HG03354 (cell line): ENCODE data around the gene LTBP3.

ENCODE experiments used
- ATAC-seq: cut with Tn5 transposase; IDR thresholded peaks from one replicate; pipeline ENCODE4 v1.9.1; 2021; ENCODE audit warnings: mild to moderate bottlenecking; ENCODE audit not compliant: unreplicated experiment, poor library complexity, severe bottlenecking

Gene LTBP3

DNA sequence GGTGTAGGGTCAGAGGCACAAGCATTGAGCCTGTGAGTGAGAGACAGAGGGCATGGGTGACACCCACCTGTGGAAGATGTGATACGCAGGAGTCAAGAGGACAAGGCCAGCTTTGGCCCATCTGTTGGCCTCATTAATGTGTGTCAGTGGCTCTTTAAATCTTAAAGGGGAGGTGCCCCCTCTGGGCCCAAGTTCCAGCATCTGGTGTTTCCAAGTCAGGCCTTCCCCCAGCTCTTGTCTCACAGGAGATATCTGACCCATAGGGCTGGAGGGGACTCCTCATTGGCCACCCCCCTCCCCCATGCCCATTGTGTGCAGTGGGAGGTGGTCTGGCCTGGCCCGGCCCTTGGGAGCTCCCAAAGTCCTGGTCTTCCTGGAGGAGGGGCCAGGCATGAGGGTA is 28.5 kb upstream of the LTBP3 start:
- no peak for ATAC-seq

DNA sequence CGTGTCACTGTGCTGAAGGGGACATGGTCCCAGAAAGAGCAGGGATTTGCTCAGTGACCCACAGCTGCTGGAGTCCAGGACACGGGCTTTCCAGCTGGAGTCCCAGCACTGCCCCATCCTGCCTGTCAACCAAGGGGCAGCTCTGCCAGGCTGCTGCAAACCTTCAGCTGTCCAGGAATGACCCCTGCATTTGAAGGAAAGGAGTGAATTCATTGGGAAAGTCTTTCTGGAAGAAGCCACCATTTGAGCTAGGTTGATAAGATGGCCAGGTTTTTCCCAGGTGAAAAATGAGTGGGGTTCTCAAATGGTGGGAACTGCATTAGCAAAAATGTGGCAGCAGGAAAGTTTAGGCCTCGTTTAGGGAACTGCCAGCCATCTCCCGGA is 28.1 kb upstream of the LTBP3 start:
- ATAC-seq: no peak

DNA sequence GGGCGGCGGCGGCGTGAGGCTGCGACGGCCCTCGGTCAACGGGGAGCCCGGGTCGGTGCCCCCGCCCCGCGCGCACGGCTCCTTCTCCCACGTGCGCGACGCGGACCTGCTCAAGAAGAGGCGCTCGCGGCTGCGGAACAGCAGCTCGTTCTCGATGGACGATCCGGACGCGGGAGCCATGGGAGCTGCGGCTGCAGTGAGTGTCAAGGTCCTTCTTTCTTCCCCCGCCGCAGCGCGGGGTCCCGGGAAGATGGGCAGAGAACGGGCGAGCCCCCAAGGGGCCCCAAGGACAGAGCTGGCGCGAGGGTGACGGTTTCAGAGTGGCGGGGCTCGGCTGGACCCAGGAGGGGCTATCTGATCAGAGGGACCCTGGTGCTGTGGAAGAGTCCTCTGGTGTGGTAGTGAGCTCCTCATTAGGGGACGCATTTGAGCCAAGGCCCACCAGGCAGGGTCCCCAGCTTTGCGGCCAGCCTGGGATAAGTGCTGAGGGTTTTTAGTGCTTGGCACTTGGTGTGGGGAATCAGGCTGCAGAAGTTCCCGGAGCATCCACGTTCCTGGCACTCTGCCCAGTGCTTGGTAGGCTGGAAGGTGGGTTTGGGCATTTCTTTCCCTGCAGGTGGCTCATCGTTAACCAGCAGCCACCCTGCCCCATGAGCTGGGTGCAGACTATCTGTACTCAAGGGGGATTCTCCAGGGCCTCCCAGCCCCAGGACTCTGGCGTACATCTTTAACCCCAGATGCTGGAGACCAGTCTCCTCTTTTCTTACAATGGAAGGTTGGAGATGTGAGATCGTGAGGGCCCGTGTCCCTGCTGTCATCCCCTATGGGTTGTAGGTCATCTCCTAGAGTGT is 27.5 kb upstream of the LTBP3 start:
- ATAC-seq: no peak

DNA sequence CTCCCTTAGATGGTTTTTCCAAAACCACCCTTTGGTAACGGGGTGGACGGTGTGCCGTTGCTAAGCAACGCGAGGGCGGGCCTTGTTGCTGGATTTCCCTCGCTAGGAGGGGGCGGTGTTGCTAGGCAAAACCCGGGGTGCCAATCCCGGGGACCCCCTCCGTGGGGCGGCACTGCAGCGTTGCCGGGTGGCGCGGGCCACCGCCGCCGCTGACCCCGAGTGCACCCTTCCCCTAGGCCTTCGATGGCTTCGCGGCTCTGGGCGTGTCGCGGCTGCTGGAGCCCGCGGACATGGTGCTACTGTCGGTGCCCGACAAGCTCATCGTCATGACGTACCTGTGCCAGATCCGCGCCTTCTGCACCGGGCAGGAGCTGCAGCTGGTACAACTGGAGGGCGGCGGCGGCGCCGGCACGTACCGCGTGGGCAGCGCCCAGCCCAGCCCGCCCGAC is 26.6 kb upstream of the LTBP3 start:
- ATAC-seq: no peak

DNA sequence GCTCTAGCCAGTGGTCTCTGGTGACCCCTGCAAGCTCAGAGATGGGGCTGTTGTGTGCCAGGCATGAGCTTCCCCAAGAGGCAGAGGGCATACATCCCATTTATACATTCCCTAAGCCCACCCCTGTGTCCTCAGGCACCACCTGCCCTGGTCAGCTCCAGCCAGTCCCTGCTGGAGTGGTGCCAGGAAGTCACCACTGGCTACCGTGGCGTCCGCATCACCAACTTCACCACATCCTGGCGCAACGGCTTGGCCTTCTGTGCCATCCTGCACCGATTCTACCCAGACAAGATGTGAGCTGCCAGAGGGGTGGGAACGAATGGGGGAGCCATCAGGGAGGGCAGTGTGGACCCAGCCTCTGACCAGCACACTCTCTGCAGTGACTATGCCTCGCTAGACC is 25.9 kb upstream of the LTBP3 start:
- no peak for ATAC-seq

DNA sequence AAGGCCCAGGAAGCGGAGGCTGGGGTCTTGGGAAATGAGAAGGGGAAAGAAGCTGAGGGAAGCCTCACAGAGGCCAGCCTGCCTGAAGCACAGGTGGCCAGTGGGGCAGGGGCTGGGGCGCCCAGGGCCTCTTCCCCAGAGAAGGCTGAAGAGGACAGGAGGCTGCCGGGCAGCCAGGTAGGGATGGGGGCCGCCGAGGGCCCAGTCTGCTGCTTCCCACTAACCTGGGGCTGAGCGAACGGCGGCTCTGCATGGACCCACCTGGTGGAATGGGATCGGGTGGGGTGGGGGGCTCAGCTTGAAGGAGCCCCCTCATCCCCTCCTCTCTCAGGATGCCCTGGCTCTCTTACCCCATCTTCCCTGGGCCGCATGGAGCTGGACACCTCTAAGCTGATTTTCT is 25.4 kb upstream of the LTBP3 start:
- no peak for ATAC-seq

DNA sequence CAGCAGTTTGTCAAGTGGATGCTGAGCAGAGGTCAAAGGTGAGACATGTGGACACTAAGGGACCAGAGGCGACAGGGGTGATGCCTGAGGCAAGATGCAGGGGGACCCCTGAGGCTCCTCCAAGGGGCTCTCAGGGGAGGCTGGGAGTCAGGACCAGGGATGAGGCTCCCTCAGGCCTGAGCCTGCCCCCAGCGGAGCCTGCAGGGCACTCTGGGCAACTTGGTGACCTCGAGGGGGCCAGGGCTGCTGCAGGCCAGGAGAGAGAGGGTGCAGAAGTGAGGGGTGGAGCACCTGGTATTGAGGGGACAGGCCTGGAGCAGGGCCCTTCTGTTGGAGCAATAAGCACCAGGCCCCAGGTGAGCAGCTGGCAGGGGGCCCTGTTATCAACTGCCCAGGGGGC is 23.8 kb upstream of the LTBP3 start:
- ATAC-seq: no peak

DNA sequence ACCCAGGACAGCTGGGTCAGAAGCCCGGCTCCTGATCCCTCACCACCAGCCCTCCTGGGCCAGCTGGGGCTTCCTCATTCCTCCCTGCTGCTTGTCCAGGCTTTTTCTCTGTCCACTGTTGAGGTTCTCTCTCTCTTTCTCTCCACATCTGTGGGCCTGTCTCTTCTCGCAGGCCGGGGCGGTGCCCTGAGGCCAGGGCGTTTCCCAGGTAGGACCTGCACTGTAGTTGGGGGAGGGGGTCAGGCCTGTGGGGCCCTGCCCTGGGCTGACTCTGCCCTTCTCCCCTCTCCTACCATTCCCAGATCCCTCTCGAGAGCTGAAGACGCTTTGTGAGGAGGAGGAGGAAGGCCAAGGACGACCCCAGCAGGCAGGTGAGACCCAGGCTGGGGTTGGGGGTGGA is 22.6 kb upstream of the LTBP3 start:
- no peak for ATAC-seq

DNA sequence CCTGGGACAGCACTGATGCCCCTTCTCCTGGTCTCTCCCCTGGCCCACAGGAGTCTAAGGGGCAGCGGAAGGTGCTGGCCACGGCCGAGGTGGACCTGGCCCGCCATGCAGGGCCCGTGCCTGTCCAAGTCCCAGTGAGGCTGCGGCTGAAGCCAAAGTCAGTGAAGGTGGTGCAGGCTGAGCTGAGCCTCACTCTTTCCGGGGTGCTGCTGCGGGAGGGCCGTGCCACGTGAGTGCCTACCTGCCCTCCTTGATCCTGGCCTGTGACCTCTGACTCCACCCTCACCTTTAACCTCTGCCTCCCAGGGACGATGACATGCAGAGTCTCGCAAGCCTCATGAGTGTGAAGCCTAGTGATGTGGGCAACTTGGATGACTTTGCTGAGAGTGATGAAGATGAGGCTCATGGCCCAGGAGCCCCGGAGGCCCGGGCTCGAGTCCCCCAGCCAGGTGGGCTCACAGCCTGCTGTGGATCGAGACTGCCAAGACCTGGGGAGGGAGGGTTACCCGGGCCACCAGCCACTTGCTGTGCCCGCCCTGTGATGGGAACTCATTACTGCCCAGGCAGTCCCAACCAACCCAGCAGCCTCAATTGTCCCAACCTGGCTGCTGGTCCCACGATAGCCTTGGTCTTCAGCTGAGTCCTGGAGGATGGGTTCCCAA is 22.0 kb upstream of the LTBP3 start:
- no peak for ATAC-seq

DNA sequence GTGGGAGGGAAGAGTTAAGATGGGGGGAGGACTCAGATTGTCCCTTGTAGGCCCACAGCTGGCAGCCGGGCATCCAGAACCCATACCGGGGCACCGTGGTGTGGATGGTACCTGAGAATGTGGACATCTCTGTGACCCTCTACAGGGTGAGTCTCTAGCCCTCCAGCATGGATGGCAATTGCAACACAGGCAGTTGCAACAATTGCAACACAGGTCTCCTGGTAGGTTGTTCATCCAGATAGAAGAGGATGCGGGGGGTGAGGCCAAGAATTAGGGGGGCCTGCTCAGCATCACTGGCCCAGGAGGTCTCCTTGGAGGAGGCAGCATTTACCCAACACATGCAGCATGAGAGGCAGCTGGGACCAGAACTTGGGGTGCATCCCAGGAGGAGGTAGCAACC is 21.1 kb upstream of the LTBP3 start:
- ATAC-seq: no peak

DNA sequence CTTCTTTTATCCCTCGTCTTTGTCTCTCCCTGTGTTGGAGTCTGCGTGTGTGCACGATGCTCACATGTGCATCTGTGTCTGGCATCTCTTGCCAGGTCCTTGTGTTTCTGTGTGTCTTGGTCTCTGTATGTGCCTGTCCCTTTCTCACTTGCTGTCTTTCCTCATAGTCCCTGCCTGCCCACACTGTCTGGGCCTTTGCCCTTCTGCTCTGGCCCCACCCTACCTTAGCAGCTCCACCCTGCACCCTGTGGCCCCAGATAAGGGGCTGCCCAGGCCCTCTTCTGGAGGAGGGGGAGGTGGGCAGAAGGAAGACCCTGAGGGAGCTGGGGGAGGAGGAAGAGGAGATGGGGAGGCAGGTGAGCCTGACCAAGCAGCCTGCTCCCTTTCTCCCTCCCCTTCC is 20.5 kb upstream of the LTBP3 start:
- no peak for ATAC-seq

DNA sequence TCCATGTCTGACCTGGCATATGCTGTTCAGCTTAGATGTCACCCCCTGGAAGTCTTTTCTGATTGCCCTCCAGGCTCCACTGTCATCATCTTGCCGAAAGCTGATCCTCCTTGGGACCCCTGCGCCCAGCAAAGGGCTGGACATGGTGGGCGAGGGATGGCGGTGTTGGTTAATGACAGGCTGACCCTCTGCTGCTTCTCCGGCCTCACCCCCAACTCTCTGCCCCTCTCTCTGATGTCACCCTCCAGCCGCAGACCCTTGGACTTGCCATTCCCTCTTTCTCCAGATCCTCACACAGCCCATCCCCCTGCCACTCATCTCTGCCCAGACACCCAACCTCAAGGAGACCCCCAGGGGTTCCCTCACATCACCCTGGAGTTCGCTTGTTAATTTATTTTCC is 20.0 kb upstream of the LTBP3 start:
- no peak for ATAC-seq

DNA sequence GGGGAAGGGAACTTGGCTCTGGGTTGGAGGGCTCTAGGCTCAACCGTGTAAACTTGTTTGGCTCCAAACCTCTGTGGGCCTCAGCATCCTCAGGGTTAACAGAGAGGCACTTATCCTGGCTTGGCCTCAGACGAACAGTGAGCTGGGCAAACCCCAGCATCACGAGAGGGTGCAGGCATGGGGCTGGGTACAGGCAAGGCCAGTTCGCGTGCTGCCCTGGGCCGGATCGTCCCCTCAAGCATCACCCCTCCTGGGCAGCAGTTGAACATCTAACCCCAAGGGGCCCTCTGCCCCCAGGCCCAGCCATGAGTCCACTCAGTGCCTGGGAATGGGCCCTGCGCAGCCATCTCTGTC is 19.6 kb upstream of the LTBP3 start:
- ATAC-seq: no peak

DNA sequence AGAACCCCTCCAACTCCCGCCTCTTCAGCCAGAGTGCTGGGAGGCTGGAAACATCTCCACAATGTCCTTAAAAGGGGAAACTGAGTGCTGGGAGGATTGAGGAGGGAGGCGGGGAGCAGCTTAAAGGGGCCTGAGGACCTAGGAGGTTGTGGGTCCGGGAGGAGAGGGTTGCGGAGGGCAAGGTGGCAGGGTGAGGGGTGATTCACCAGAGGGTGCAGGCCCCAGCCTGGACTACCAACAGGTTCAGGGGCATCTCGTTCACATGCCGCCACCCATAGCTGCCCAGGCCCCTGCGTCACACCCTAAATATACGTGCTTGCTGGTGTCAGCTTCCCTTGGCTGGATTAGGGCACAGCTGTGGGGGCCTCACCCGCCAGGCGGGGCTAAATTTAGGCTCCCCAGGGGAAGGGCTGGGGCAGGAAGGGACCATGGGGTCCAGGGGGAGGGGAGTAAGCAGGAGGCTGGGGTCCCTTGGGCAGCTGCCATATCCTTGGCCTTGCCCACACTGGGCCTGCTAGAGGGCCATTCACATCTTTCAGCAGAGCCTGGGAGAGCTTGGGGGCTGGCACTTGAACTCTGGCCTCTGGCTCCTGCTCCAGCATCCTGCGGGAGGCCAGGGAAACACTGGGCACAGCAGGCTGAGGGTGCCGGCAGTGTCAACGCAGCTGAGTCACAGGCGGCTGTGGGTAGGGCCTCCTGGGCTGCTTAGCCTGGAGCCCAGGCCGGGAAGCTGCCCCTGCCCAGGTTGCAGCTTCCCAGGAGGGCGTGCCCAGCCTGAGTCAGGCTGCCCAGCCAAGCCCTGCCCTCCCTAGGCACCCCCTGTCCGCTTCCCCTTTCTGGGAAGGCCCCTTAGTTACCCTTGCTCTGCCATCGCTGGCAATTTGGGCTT is 19.0 kb upstream of the LTBP3 start:
- ATAC-seq: no peak

DNA sequence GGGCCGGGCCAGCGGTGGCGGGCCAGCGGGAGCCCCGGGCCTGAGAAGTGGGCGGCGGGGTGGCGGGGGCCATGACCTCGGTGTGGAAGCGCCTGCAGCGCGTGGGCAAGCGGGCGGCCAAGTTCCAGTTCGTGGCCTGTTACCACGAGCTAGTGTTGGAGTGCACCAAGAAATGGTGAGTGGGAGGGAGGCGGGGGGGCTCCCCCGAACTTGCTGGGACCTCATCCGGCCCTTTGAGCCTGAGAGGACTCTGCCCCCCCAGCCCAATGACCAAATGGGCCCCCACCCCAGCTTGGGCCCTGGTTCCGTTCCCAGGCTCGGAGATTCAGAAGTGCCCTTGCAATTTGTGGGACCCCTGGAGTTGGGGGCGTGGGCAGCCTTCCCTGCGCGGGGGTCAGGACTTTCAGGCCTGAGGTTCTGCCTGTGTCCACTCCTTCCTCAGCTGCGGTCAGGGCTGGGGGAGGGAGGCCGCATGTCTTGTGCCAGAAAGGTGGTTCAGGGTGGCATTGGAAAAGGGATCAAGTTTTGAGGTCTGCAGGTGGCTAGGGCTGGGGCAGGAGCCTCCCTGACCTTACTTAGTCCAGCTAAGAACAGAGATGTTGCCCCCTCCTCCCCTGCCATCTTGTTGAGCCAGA is 18.2 kb upstream of the LTBP3 start:
- no peak for ATAC-seq

DNA sequence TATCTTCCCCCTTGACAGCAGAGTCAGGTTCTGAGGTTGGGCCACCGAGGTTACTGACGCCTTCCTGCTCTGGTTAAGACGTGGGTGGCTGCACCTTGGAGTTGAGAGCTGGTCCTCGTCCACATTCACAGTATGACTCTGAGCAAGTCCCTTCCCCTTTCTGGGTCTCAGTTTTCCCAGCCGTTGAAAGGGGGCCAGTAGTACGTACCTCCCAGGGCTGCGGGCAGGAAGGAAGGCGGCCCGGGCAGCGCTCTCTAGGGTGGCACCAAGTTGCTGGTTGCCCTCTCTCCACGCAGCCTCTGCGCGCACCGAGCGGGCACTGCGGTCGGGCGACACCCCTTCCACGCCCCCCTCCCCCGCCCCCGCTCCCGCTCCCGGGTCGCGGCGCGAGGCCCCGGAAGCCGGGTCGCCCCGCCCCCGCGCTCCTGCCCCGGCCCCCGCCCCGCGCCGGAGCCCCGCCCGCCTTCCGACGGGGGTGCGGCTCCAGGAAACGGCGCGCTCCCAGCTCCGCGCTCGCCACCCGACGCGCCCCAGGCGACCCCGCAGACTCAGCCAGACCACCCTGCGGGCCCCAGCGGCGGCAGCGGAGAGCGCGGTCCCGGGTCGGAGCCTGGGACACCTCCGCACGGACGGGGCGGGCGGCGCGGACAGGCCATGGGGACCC is 17.5 kb upstream of the LTBP3 start, which contains the start of gene EHBP1L1:
EHBP1L1 (plus strand) TSS at position 486 of the 664 bp plus-strand sequence. CDS start 250 bp downstream, outside the sequence.
- ATAC-seq: no peak

DNA sequence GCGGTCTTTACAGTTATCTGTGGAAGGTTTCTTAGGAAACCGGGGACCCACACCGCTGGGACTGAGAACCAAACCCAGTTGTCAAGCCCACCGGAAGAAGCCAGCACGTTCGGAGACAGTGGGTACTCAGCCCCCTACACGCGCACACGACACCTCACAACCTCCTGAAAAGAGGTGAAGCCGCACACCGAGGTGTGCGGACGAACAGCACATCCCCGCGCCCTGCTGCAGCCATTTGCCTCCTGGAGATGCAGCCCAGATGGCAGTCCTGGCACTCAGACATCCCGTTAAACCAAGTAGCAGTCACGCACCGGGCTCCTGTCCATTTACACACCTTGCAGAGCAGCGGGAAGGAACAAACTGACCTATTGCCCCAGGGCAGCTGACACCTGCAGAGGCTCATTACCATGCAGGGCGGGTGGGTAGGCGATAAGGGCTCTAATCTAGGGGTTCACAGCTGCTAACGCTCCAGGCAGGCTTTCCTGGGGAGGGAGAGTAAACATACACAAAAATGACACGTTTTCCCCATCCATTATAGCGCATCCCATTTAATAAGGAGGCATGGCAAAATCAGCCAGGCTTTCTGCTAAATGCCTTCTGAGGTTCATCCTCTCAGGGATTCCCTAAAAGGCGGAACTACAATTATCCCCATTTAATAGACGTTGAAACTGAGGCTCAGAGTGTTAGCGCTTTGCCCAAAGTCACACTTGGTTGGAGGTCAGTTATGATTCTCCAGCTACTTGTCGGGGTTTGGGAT is 16.8 kb upstream of the LTBP3 start:
- ATAC-seq: no peak

DNA sequence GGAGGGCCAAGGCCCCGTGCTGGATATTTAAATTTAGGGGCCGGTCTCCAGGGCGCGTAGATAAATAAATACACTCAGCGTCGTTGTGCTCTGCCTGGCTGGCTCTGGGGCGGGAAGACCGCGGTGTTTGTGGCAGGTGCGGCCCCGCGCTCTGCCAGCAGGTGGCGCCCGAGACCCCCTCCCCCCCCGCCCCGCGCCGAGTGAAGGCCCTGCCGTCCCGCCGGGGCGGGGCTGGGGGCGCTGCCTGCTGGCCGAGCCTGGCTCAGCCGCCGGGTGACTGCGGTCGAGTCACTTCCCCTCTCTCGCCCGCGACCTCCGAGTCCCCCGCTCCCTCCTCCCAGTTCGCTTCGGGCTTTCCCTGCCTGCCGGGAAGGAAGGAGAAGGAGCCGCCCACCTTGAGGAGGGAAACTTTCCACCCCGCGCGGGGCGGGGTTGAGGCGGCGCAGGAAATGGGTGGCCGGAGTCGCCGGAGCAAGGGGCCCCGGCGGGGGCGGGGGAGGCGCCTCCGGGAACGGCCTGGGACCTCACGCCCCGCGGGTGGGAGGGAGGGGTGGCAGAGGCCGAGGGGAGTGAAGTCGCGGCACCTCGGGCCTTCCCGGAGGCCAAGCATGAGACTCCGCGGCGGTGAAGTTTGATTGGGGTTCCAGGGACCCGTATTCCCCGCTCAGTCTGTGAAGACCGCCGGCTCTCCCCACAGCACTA is 16.1 kb upstream of the LTBP3 start:
- peak; percentile 34 for ATAC-seq
